ENCODE results near the gene XRCC4.

The XRCC4 gene

DNA sequence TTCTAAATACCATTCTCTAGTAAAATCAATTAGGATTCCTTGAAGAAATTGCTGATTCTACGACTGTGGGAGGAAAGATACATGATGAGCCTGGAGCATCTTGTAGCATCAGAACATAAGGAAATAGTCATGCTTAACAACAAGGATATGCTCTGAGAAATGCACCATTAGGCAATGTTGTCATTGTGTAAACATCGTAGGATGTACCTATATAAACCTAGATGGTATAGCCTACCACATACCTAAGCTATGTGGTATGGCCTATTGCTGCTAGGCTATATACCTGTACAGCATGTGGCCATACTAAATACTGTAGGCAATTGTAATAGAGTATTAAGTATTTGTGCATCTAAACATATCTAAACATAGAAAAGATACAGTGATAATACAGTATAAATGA is 316.8 kb downstream of the XRCC4 start:
- no peak for DNase-seq

DNA sequence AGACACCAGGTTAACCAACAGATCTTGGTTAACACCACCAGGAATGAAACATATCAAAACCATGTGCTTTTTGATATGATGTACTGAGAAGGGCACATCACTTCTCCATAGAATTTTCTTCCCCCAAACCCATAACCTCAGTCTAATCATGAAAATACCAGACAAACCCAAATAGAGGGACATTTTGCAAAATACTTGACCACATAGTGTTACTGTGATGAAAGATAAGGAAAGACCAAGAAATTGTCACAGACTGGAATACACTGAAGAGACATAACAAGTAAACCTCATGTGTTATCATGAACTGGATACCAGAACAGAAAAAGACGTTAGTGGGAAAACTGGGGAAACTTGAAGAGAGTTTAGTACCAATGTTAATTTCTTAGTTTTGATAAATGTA is 319.3 kb downstream of the XRCC4 start:
- DNase-seq: no peak

DNA sequence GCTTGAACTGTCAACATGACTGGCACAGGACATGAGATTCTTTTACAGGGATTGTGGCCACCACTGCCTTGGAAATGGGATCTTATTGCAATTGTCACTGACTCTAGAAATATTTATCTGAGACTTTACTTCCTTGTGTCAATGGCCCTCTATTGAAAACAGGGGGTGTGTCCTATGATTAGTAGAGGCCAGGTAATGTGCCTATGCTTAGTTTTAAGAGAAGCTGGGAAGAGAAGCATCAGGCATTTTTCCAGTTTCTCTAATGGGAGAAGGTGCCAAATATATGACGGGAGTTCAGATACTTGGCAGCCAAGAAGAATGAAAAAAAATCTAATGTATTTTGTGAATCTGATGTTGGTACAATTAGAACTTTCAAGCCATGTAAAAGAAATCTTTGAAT is 320.3 kb downstream of the XRCC4 start:
- no peak for DNase-seq

DNA sequence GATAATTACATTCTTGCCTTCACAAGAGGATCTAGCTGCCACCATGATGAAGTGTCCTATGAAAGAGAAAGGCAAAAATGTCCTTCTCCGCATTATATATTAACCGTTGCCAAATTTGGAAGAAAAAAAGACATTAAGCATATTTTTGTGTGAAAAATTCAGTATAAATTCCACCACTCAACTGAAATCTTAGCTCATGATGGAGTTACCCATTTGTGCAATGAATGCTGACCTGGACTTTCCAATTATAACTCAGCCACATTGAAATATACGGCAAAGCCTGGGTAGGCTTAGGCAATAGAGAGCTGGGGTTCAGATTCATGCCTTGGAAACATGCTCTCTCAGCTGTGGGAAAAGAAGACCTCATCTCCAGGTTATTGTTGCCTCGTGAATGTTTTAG is 322.9 kb downstream of the XRCC4 start:
- DNase-seq: no peak

DNA sequence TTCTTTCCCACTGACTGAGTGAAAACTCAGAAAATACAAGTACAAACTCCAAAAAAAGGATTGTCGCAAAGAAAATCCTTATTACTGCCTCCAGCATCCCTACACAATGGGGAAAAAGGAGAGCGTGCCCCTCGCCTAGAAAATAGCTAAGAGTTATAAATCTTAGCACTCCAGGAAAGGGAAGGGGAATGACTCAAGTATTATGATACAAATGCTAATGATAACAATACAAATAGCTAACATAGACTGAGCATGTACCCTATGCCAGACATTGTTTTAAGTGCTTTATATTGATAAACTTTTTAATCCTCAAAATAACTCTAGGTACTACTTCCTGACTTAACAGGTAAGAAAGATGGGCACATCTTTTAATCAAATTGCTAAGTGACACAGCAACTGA is 323.4 kb downstream of the XRCC4 start:
- DNase-seq: no peak

DNA sequence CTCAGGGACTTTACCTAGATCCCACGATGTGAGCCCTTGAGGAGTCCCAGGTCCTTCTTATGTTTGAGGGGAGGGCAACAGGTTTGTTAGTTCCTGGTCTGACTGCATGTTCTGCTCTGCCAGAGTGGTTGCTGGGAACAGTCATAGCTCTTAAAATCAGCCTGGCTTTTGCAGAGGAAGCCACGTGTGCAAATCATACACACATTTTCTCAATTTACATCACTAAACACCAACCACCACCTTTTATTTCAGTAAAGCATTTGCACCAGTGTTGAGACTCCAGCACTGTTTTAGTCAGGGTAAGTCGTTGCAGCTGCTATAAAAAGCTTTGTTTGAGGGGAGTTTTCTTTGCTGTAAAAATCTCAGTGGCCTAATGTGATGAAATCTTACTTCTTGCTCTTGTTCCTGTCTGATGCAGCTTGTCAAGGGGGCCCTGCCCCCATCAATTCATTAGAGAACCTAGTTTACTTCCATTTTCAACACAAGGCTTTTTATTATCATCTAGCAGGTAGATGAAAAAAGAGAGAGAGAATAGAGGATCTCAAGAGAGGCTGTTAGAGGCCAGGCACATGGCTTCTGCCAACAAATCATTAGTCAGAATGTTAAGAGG is 323.9 kb downstream of the XRCC4 start:
- no peak for DNase-seq

DNA sequence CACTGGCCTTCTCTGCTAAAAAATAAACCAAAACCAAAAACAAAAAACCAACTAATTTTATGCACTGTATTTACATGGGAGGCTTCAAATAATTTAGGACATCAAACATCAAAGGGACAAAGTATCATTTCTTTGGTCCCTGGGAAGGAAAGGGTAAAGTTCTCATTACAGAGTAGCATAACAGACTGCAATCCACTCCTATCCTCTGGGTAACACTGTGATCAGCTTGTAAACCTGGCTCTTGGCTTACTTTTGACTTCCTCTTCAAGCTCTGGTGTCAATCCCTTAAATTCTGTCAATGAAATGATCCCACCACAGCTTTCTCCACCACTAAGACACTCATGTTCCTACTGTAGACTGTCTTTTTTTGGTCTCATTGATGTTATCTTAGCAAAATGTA is 324.4 kb downstream of the XRCC4 start:
- no peak for DNase-seq
